HCT116 (cell line): ENCODE results near the gene PRR9. TPM values are rescaled to one million over a fixed set of nuclear protein-coding genes. Genes with fewer than 3 reads are reported as not detected.

ENCODE experiments used
- ATAC-seq: fragments of 200-7000 bp; cut with Tn5 transposase; 2 replicates; pipeline ENCODE4 v1.9.1; 2020; ENCODE audit warnings: mild to moderate bottlenecking, moderate library complexity
- BruUV-seq: library from RNA; stranded (reverse); fragments of 400-500 nt; replicated peaks from 2 replicates; lab custom pipeline; 2021; lab: Mats Ljungman, UMichigan
- CTCF ChIA-PET: fragments of 300-600 bp; sonication (Branson Sonifier 250); formaldehyde crosslinking; loops from one replicate; lab custom pipeline; 2021; ENCODE audit warnings: antibody characterized with exemption; lab: Charles Lee
- POLR2A ChIA-PET: fragments of 300-600, 350-600 bp; sonication (Branson Sonifier 250); formaldehyde crosslinking; loops from one replicate; lab custom pipeline; 2021; ENCODE audit warnings: antibody characterized with exemption; lab: Charles Lee
- RAD21 ChIA-PET, 2 experiments: fragments of 300-600 bp; sonication (Branson Sonifier 250); formaldehyde crosslinking; loops; one replicate each; lab custom pipeline; 2023; ENCODE audit warnings: low total read pairs in 2 of 2; ENCODE audit not compliant: uncharacterized antibody in 2 of 2, unreplicated experiment in 2 of 2, low non-redundant PET in 1 of 2; lab: Charles Lee
- DNase-seq: peaks from one replicate; pipeline ENCODE4 v3.0.0-alpha.2; 2010; ENCODE audit warnings: low read depth, low spot score
- H2AFZ ChIP-seq: fragments of 200-600 bp; shearing (Covaris generic), sonication (generic); 2 replicates; pipeline ENCODE4 v1.6.1; 2017; ENCODE audit warnings: low read depth, mixed run types, mixed read lengths, antibody characterized with exemption, low read length; ENCODE audit not compliant: poor library complexity, severe bottlenecking
- H3K27ac ChIP-seq: 2 replicates; pipeline ENCODE4 v1.5.1; 2012; ENCODE audit warnings: low read depth, low read length
- H3K27me3 ChIP-seq: fragments of 200-600 bp; sonication (generic); 2 replicates; pipeline ENCODE4 v1.6.1; 2016; ENCODE audit warnings: mixed run types, low read length, mixed read lengths; ENCODE audit not compliant: insufficient read depth
- H3K36me3 ChIP-seq, 2 experiments: fragments of 200-500 bp in 1 of 2; fragments of 200-600 bp in 1 of 2; sonication (Bioruptor generic) in 1 of 2; sonication (generic) in 1 of 2; 2 replicates each; pipeline versions ENCODE4 v1.5.1 to v1.6.1; 2014 to 2016; ENCODE audit warnings: low read length in 2 of 2, inconsistent platforms in 1 of 2, mixed read lengths in 1 of 2, mixed run types in 1 of 2; ENCODE audit not compliant: insufficient read depth in 2 of 2, control insufficient read depth in 1 of 2
- H3K4me1 ChIP-seq, 2 experiments: fragments of 200-600 bp in 1 of 2; sonication (generic) in 1 of 2; 2 replicates each; pipeline versions ENCODE4 v1.5.1 to v1.6.1; 2012 to 2017; ENCODE audit warnings: low read length in 2 of 2, inconsistent platforms in 1 of 2, mild to moderate bottlenecking in 1 of 2, mixed read lengths in 1 of 2, mixed run types in 1 of 2, moderate library complexity in 1 of 2; ENCODE audit not compliant: insufficient read depth in 2 of 2, control insufficient read depth in 1 of 2
- H3K4me2 ChIP-seq: fragments of 200-600 bp; sonication (generic); 2 replicates; pipeline ENCODE4 v1.6.1; 2017; ENCODE audit warnings: mixed run types, low read length, mixed read lengths
- H3K4me3 ChIP-seq, 2 experiments: fragments of 200-600 bp in 1 of 2; sonication (generic) in 1 of 2; replicated peaks in 1 of 2; 2 replicates each; pipeline ENCODE4 v1.5.1; 2011 to 2016; ENCODE audit warnings: low read length in 2 of 2, control low read depth in 1 of 2, low read depth in 1 of 2, mild to moderate bottlenecking in 1 of 2, mixed read lengths in 1 of 2, mixed run types in 1 of 2
- H3K79me2 ChIP-seq: fragments of 200-600 bp; sonication (generic); 2 replicates; pipeline ENCODE4 v1.6.1; 2017; ENCODE audit warnings: mild to moderate bottlenecking, mixed run types, low read length, moderate library complexity, mixed read lengths; ENCODE audit not compliant: insufficient read depth
- H3K9ac ChIP-seq: fragments of 200-600 bp; sonication (generic); 2 replicates; pipeline ENCODE4 v1.6.1; 2016; ENCODE audit warnings: low read length, mixed read lengths
- H3K9me2 ChIP-seq: fragments of 200-600 bp; sonication (generic), shearing (Covaris generic); 2 replicates; pipeline ENCODE4 v1.6.1; 2017; ENCODE audit warnings: mixed run types, mild to moderate bottlenecking, moderate library complexity; ENCODE audit not compliant: insufficient read depth
- H3K9me3 ChIP-seq, 2 experiments: fragments of 200-500 bp in 1 of 2; fragments of 200-600 bp in 1 of 2; sonication (Bioruptor generic) in 1 of 2; sonication (generic) in 1 of 2; 2 replicates each; pipeline ENCODE4 v1.6.1; 2014 to 2017; ENCODE audit warnings: low read length in 2 of 2, mixed read lengths in 2 of 2, inconsistent platforms in 1 of 2, low read depth in 1 of 2, mild to moderate bottlenecking in 1 of 2, mixed run types in 1 of 2, moderate library complexity in 1 of 2; ENCODE audit not compliant: control insufficient read depth in 1 of 2, insufficient read depth in 1 of 2
- H4K20me1 ChIP-seq: fragments of 200-600 bp; sonication (generic), shearing (Covaris generic); 2 replicates; pipeline ENCODE4 v1.6.1; 2017; ENCODE audit warnings: mixed run types, mild to moderate bottlenecking, moderate library complexity; ENCODE audit not compliant: insufficient read depth
- EGR1 ChIP-seq: IDR thresholded peaks from 2 replicates; pipeline ENCODE4 v1.6.1; 2012; ENCODE audit warnings: low read depth
- TCF7L2 ChIP-seq: IDR thresholded peaks from 2 replicates; pipeline ENCODE4 v1.7.0; 2011; ENCODE audit warnings: borderline replicate concordance, inconsistent platforms; ENCODE audit not compliant: insufficient read depth, insufficient read length; ENCODE audit errors: extremely low read depth
- ZFX ChIP-seq: fragments of 450-650 bp; IDR thresholded peaks from 2 replicates; pipeline ENCODE4 v1.6.1; 2017
- ZNF274 ChIP-seq: fragments of 200-500 bp; sonication (Bioruptor generic); IDR thresholded peaks from 2 replicates; pipeline ENCODE4 v1.6.1; 2014; ENCODE audit warnings: mild to moderate bottlenecking, low read depth, low read length, inconsistent platforms
- intact Hi-C: fragments of 100-400 bp; cut with micrococcal nuclease; formaldehyde crosslinking; loops from 2 replicates; pipeline ENCODE4 v1.10.0; 2022
- total RNA-seq: library from RNA; stranded (reverse); gene quantifications from one replicate; pipeline ENCODE4 v1.2.1, GENCODE V29; 2021; ENCODE audit not compliant: unreplicated experiment
- TF ChIP-seq, protein P1 (sequence below): IDR thresholded peaks from 2 replicates; pipeline ENCODE4 v1.6.1; 2011; ENCODE audit warnings: mild to moderate bottlenecking, low read length, moderate library complexity; ENCODE audit not compliant: insufficient replicate concordance; ENCODE audit errors: extremely low read depth

Gene PRR9
- total RNA-seq, 1 experiment from 2014 or later, result not detected

DNA sequence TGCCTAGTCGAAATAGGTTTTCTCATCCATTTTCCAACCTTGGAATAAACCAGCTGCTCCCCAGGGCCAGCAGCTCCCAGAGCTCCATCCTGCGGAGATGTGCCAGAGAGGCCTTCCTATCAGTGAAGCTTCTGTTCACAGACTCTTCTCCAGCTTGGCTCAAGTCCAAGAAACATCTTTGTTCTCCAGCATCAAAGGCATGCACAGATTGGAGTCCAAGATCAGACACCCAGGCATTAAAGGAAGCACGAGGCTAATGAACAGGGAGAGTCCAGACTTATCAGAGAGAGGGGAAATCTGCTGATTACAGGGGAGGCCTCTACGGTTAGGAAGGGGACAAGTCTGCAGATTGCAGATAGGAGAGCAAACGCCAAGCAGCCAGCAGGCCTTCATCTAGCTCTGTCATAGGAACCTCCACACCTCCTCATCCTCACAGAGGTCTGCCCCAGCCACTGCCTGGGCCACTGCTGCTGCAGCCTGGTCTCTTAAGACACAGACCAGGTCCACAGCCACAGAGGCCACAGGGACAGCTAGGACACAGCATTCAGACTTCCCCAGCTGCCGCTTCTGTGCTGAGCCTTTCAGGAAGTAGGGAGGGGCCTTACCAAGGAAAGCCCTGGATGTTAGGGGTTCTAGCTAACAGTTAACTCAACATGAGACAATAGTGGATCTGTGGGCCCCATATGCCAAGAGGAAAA, 3.4 kb downstream of the PRR9 start:
- ATAC-seq (no peak), DNase-seq (no peak)
- H3K79me2 ChIP-seq, result no peaks in the 10 kb centered on the region
- no peak overlapping the region for H3K4me3 ChIP-seq
- no peaks in the 10 kb centered on the region for H4K20me1 ChIP-seq
- H3K4me1 ChIP-seq, result no peaks in the 10 kb centered on the region
- TF ChIP-seq, protein P1, sequence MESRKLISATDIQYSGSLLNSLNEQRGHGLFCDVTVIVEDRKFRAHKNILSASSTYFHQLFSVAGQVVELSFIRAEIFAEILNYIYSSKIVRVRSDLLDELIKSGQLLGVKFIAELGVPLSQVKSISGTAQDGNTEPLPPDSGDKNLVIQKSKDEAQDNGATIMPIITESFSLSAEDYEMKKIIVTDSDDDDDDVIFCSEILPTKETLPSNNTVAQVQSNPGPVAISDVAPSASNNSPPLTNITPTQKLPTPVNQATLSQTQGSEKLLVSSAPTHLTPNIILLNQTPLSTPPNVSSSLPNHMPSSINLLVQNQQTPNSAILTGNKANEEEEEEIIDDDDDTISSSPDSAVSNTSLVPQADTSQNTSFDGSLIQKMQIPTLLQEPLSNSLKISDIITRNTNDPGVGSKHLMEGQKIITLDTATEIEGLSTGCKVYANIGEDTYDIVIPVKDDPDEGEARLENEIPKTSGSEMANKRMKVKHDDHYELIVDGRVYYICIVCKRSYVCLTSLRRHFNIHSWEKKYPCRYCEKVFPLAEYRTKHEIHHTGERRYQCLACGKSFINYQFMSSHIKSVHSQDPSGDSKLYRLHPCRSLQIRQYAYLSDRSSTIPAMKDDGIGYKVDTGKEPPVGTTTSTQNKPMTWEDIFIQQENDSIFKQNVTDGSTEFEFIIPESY, result no peak
- no peak for TF ChIP-seq ZNF274
- TF ChIP-seq ZFX, result no peak
- peak; percentile 17 for TF ChIP-seq TCF7L2
- no peak for TF ChIP-seq EGR1
- H3K36me3 ChIP-seq, result no peaks in the 10 kb centered on the region
- H3K9ac ChIP-seq, result no peak overlapping the region
- peaks cover 26% of the 10 kb centered on the region for H3K27me3 ChIP-seq
- no peak overlapping the region for H3K4me2 ChIP-seq
- intact Hi-C loops, result no loop called here
- no TSS peak for BruUV-seq
- CTCF ChIA-PET, result interaction anchor here (1.2 to 1.7 kb wide), 4 partner anchors 28 to 567 kb away, joined by 3 to 4 read pairs (median 4); no protein-coding TSS in a partner anchor
- H3K9me2 ChIP-seq, result no peaks in the 10 kb centered on the region
- H3K27ac ChIP-seq, result no peak overlapping the region
- POLR2A ChIA-PET, result no interaction called here
- RAD21 ChIA-PET, result no interaction called here
- H3K9me3 ChIP-seq, result no peaks in the 10 kb centered on the region
- H2AFZ ChIP-seq, result no peak overlapping the region
